Progenitor cell of endocrine pancreas (in vitro differentiated cells): Measurements from ENCODE around the gene RERG. TPM values are rescaled to one million over a fixed set of nuclear protein-coding genes. Genes with fewer than 3 reads are reported as not detected.

ENCODE experiments used
- DNase-seq: peaks from one replicate; pipeline ENCODE4 v3.0.0; 2021; ENCODE audit warnings: low spot score; ENCODE audit not compliant: unreplicated experiment
- H3K27ac Mint-ChIP-seq: 2 replicates; pipeline ENCODE4 v1.8.0; 2021; ENCODE audit warnings: mild to moderate bottlenecking, moderate library complexity, mixed read lengths
- H3K27me3 Mint-ChIP-seq: 2 replicates; pipeline ENCODE4 v1.8.0; 2021; ENCODE audit warnings: mixed read lengths
- H3K36me3 Mint-ChIP-seq: 2 replicates; pipeline ENCODE4 v1.8.0; 2022; ENCODE audit warnings: mixed read lengths; ENCODE audit not compliant: insufficient read depth
- H3K4me1 Mint-ChIP-seq: 2 replicates; pipeline ENCODE4 v1.8.0; 2021; ENCODE audit warnings: low read depth, mixed read lengths
- H3K4me3 Mint-ChIP-seq: 2 replicates; pipeline ENCODE4 v1.8.0; 2021; ENCODE audit warnings: low read depth, mild to moderate bottlenecking, moderate library complexity, mixed read lengths
- H3K9me3 Mint-ChIP-seq: 2 replicates; pipeline ENCODE4 v1.8.0; 2021; ENCODE audit warnings: low read depth, mixed read lengths
- CTCF ChIP-seq: fragments of 200-600 bp; sonication (generic); IDR thresholded peaks from one replicate; pipeline ENCODE4 v1.5.0; 2021; ENCODE audit warnings: antibody characterized with exemption, mild to moderate bottlenecking; ENCODE audit not compliant: unreplicated experiment
- total RNA-seq: library from RNA; stranded (reverse); gene quantifications from 2 replicates; pipeline ENCODE4 v1.2.1, GENCODE V29; 2021

RERG gene
- total RNA-seq, 1 donor from 2014 or later: 1.8 TPM

DNA sequence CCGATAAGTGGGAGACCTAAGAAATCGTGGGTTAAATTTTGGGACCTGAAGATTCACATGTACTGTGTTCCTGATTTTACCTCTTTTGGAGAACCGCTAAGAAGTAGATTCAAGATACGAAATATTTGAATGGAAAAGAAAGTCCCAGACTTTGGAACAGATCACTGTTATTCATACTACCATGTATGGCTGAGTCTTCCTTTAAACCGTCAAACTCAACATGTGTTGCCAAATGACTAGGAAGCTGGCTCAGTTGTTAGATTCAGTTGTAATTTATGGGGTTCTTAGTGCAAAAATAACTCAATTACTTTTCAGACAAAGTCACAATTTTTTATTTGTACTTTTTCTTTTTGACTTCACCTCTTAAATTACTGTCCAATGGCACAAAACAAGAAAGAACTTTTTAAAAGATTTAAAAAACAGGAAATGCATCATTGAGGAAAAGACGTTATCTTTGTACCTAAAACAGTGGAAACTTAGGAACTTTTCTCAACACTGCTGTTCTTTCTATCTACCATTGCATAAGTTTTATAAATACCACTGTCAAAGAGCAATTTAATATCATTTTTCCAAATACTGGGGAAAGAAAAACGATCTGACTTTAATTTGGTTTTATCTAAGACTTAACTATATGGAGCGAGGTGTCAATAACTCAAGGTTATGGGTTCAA is 15.7 kb downstream of the RERG start:
- peaks cover 6% of the 10 kb centered on the region for H3K9me3 Mint-ChIP-seq
- no peaks in the 10 kb centered on the region for H3K36me3 Mint-ChIP-seq
- no peaks in the 10 kb centered on the region for H3K4me1 Mint-ChIP-seq
- H3K4me3 Mint-ChIP-seq: no peak overlapping the region
- no peaks in the 10 kb centered on the region for H3K27me3 Mint-ChIP-seq
- TF ChIP-seq CTCF: no peak
- no peak overlapping the region for H3K27ac Mint-ChIP-seq
- no peak for DNase-seq

GRCh38 chr12:15201456-15201855 is 19.8 kb downstream of the RERG start:
- no peak overlapping the region for H3K27ac Mint-ChIP-seq
- H3K27me3 Mint-ChIP-seq: no peaks in the 10 kb centered on the region
- TF ChIP-seq CTCF: no peak

GRCh38 chr12:15201056-15201455 is 20.2 kb downstream of the RERG start:
- TF ChIP-seq CTCF: no peak
- Mint-ChIP-seq H3K27ac (no peak overlapping the region), H3K9me3 (peaks cover 6% of the 10 kb centered on the region), H3K4me1 (no peaks in the 10 kb centered on the region), H3K27me3 (no peaks in the 10 kb centered on the region), H3K4me3 (no peak overlapping the region), H3K36me3 (no peaks in the 10 kb centered on the region)
- no peak for DNase-seq

More at GRCh38 chr12:15201456-15201855, 19.8 kb downstream of the RERG start:
- H3K4me3 Mint-ChIP-seq: no peak overlapping the region
- DNase-seq: no peak
- H3K36me3 Mint-ChIP-seq: no peaks in the 10 kb centered on the region
- peaks cover 6% of the 10 kb centered on the region for H3K9me3 Mint-ChIP-seq
- no peaks in the 10 kb centered on the region for H3K4me1 Mint-ChIP-seq

GRCh38 chr12:15200641-15201040 is 20.6 kb downstream of the RERG start:
- DNase-seq: no peak
- no peaks in the 10 kb centered on the region for H3K4me1 Mint-ChIP-seq
- peaks cover 6% of the 10 kb centered on the region for H3K9me3 Mint-ChIP-seq
- no peak overlapping the region for H3K4me3 Mint-ChIP-seq
- no peak for TF ChIP-seq CTCF
- no peak overlapping the region for H3K27ac Mint-ChIP-seq
- no peaks in the 10 kb centered on the region for H3K27me3 Mint-ChIP-seq
- no peaks in the 10 kb centered on the region for H3K36me3 Mint-ChIP-seq

DNA sequence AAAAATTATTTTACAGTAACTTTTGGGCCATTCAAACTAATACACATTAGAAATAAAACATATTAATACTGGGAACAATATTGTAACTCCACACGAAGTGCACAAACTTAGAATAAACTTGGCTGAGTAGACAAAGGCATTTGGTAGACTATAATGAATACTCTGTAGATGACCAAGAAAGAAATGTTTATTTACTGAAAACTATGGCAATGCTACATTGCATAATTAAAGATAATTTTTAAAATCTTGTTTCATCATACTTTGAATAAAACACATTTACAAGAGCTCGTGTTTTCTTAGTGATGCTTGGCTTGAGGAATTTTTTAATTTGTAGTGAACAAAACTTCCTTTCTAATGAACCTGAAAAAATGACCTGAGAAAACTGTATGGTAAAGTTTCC is 21.3 kb downstream of the RERG start:
- DNase-seq: no peak
- no peak overlapping the region for H3K27ac Mint-ChIP-seq
- no peak for TF ChIP-seq CTCF
- H3K4me3 Mint-ChIP-seq: no peak overlapping the region
- peaks cover 6% of the 10 kb centered on the region for H3K9me3 Mint-ChIP-seq
- no peaks in the 10 kb centered on the region for H3K27me3 Mint-ChIP-seq
- H3K4me1 Mint-ChIP-seq: no peaks in the 10 kb centered on the region
- H3K36me3 Mint-ChIP-seq: no peaks in the 10 kb centered on the region
